ENCODE results near the gene CTAG1A.
"Not testable (repeated sequence)": the region's sequence is repeated elsewhere in the genome, so short reads cannot be mapped to it uniquely, and the experiment has no call there.

The CTAG1A gene

GRCh38 chrX:154584585-154585183, at the start of gene CTAG1A:
TSS of gene CTAG1A (plus strand) at chrX:154585133. CDS start at chrX:154585207, 74 bp downstream.
- not testable (repeated sequence) for DNase-seq

- DNase-seq = no peak
Measured at GRCh38 chrX:154535892-154536291, 49.0 kb upstream of the CTAG1A start.

GRCh38 chrX:154539077-154539476, 45.9 kb upstream of the CTAG1A start:
- no peak for DNase-seq

GRCh38 chrX:154540365-154540764, 44.6 kb upstream of the CTAG1A start:
- DNase-seq = not testable (repeated sequence)

GRCh38 chrX:154540897-154541535, 43.9 kb upstream of the CTAG1A start:
- no peak for DNase-seq

- DNase-seq = no peak
Measured at GRCh38 chrX:154541589-154541895, 43.4 kb upstream of the CTAG1A start.

GRCh38 chrX:154541896-154542722, 42.8 kb upstream of the CTAG1A start:
- DNase-seq = no peak

- DNase-seq = no peak
Measured at GRCh38 chrX:154542723-154543424, 42.1 kb upstream of the CTAG1A start.

- no peak for DNase-seq
Measured at GRCh38 chrX:154545673-154546274, 39.2 kb upstream of the CTAG1A start.

GRCh38 chrX:154546354-154547244, 38.3 kb upstream of the CTAG1A start, which contains the start of gene G6PD:
TSS of gene G6PD (minus strand) at chrX:154546846. CDS start at chrX:154546155, 691 bp downstream.
- DNase-seq = peak; percentile 81

GRCh38 chrX:154547245-154548027, 37.5 kb upstream of the CTAG1A start, which contains the start of gene IKBKG:
TSS of gene IKBKG (plus strand) at chrX:154547620. CDS start at chrX:154552003, 4,383 bp downstream.
- peak; percentile 93 for DNase-seq

- no peak for DNase-seq
Measured at GRCh38 chrX:154548028-154548316, 37.0 kb upstream of the CTAG1A start.

- no peak for DNase-seq
Measured at GRCh38 chrX:154549766-154550165, 35.2 kb upstream of the CTAG1A start.

GRCh38 chrX:154552112-154552806, 32.7 kb upstream of the CTAG1A start:
- not testable (repeated sequence) for DNase-seq

- DNase-seq = not testable (repeated sequence)
Measured at GRCh38 chrX:154558060-154558690, 26.8 kb upstream of the CTAG1A start.

- not testable (repeated sequence) for DNase-seq
Measured at GRCh38 chrX:154558896-154559295, 26.0 kb upstream of the CTAG1A start.

GRCh38 chrX:154560326-154560725, 24.6 kb upstream of the CTAG1A start:
- not testable (repeated sequence) for DNase-seq

GRCh38 chrX:154562295-154562694, 22.6 kb upstream of the CTAG1A start:
- DNase-seq = not testable (repeated sequence)

GRCh38 chrX:154570361-154570760, 14.6 kb upstream of the CTAG1A start:
- not testable (repeated sequence) for DNase-seq

- DNase-seq = not testable (repeated sequence)
Measured at GRCh38 chrX:154573061-154573460, 11.9 kb upstream of the CTAG1A start.

All from NCI-H146 (cell line).